ENCODE data around the gene ARFRP1.

The ARFRP1 gene

DNA sequence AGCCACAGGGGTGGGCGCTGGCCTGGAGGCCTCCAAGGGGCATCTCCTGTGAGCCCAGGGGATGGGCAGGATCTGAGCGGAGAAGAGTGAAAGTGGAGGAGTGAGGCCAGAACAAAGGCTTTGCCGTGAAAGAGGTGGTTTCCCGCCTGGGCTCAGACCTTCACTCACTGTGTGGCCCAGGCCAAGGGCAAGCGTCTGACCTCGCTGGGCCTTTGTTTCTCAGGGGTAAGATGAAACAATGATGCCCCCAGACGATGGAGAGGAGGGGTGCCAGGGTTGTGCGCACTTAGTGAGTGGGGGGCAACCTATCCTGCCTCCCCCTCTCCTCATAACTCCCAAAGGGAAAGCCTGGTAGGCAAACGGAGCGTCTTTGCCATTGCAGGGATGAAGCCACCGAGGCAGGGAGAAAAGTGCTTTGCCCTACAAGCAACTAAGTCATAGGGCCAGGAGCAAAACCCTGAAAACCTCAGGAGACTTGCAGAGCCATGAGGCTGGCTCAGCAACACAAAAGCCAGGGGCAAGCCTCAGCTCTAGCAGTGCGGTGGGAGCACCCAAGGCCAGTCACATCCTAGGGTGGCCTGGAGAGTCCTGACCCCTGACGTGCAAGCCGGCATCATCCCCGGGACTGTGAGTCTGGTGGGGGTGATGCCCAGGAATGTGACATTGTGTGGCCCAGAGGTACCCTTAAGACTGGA, 53.7 kb downstream of the ARFRP1 start:
- Histone ChIP-seq H3K4me3 (ENCODE audit: low read depth, low read length, poor library complexity, severe bottlenecking) (peak overlapping the region; percentile 66), H3K27me3 (ENCODE audit: insufficient read depth, low read length) (peaks cover 6% of the 10 kb centered on the region; the same call in 1 of the 2 replicates), H3F3A (ENCODE audit: insufficient read depth, low read length) (no peaks in the 10 kb centered on the region), H3K4me2 (ENCODE audit: low read length) (peak overlapping the region; percentile 89), H3K79me2 (ENCODE audit: insufficient read depth, low read length) (no peaks in the 10 kb centered on the region), H3K9me2 (ENCODE audit: low read depth, low read length) (no peaks in the 10 kb centered on the region), H3K4me1 (ENCODE audit: insufficient read depth, low read length, severe bottlenecking) (peaks cover 33% of the 10 kb centered on the region), H2AFZ (ENCODE audit: low read length) (no peak overlapping the region), H3K9me3 (ENCODE audit: low read length) (no peaks in the 10 kb centered on the region), H4K20me1 (ENCODE audit: insufficient read depth, low read length) (no peaks in the 10 kb centered on the region), H3K36me3 (ENCODE audit: insufficient read depth, low read length) (no peaks in the 10 kb centered on the region), H3K27ac (ENCODE audit: low read depth, low read length, poor library complexity, severe bottlenecking) (no peak overlapping the region), H3K9ac (ENCODE audit: low read length) (peak overlapping the region; percentile 50; the same call in 1 of the 2 replicates)
- TF ChIP-seq CTCF (IDR thresholded peaks at IDR 0.05; ENCODE audit: low read length) (no peak), EZH2 (IDR thresholded peaks at IDR 0.05; ENCODE audit: borderline replicate concordance, low read length) (no peak)

DNA sequence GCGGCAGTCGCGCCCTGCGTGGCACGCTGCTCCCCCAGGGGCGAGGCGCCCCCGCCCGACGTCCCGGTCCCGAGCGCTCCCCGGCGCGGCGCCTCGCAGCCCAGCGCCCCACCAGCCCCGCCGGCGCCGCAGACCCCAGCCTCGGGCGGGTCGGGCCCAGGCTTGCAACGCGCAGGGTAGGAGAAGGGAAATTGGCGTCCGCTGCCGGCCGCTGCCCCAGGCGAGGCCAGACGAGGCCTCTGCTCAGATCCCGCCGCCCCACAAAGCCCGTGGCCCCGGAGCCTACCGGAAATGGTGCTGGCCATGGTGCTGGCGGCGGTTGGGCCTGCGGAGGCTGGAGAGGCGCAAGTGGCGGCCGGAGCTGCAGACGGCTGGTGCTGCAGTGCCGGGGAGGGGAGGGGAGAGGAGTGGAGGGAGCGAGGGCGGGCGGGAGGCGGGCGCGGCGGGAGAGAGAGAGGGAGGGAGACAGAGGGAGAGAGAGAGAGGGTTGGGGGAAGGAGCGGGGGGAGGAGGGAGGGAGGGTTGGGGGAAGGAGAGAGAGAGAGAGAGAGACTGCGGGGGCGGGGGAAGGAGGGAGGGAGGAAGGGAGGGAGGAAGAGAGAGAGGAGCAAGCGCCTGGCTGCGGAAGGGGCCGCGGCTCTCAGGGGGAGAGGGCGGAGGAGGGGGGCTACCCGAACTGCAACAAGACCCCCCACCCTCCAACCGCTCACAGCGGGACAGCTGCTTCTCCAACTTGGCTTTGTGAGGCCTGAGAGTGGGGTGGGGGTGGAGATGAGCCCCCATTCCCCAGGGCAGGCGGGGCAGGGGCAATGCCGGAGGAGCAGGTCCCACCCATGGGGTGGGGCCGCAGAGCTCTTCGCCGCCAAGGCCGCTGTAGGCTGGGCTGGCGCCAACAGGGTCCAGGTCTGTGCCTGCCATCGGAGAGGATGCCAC, 54.5 kb downstream of the ARFRP1 start, which contains the start of gene STMN3:
TSS of gene STMN3 (minus strand) at position 384 of the 933 bp plus-strand sequence. CDS start at position 305, 79 bp downstream.
- H3F3A ChIP-seq (ENCODE audit: insufficient read depth, low read length), result no peaks in the 10 kb centered on the region
- no peaks in the 10 kb centered on the region for H3K79me2 ChIP-seq (ENCODE audit: insufficient read depth, low read length)
- H3K9me3 ChIP-seq (ENCODE audit: low read length), result no peaks in the 10 kb centered on the region
- no peak within 1 kb of the TSS for H3K27ac ChIP-seq (ENCODE audit: low read depth, low read length, poor library complexity, severe bottlenecking)
- H3K4me2 ChIP-seq (ENCODE audit: low read length), result peak within 1 kb of the TSS; percentile 89
- H3K9me2 ChIP-seq (ENCODE audit: low read depth, low read length), result no peaks in the 10 kb centered on the region
- peak within 1 kb of the TSS; percentile 66 for H3K4me3 ChIP-seq (ENCODE audit: low read depth, low read length, poor library complexity, severe bottlenecking)
- TF ChIP-seq EZH2 (IDR thresholded peaks at IDR 0.05; ENCODE audit: borderline replicate concordance, low read length) (no peak), CTCF (IDR thresholded peaks at IDR 0.05; ENCODE audit: low read length) (no peak)
- H4K20me1 ChIP-seq (ENCODE audit: insufficient read depth, low read length), result no peaks in the 10 kb centered on the region
- no peaks in the 10 kb centered on the region for H3K36me3 ChIP-seq (ENCODE audit: insufficient read depth, low read length)
- peaks cover 6% of the 10 kb centered on the region; the same call in 1 of the 2 replicates for H3K27me3 ChIP-seq (ENCODE audit: insufficient read depth, low read length)
- no peak within 1 kb of the TSS for H2AFZ ChIP-seq (ENCODE audit: low read length)
- peaks cover 29% of the 10 kb centered on the region for H3K4me1 ChIP-seq (ENCODE audit: insufficient read depth, low read length, severe bottlenecking)
- H3K9ac ChIP-seq (ENCODE audit: low read length), result peak within 1 kb of the TSS; percentile 50; the same call in 1 of the 2 replicates

- Histone ChIP-seq H3K27ac (ENCODE audit: low read depth, low read length, poor library complexity, severe bottlenecking) (no peak overlapping the region), H3K4me2 (ENCODE audit: low read length) (peak overlapping the region; percentile 89)
- no peak for TF ChIP-seq CTCF (IDR thresholded peaks at IDR 0.05; ENCODE audit: low read length)
Measured at GRCh38 chr20:63652192-63652980, 55.4 kb downstream of the ARFRP1 start.

More at GRCh38 chr20:63652192-63652980, 55.4 kb downstream of the ARFRP1 start:
- Histone ChIP-seq H3K36me3 (ENCODE audit: insufficient read depth, low read length) (no peaks in the 10 kb centered on the region), H3K27me3 (ENCODE audit: insufficient read depth, low read length) (peaks cover 6% of the 10 kb centered on the region; the same call in 1 of the 2 replicates), H2AFZ (ENCODE audit: low read length) (no peak overlapping the region), H3K9me3 (ENCODE audit: low read length) (no peaks in the 10 kb centered on the region), H3K4me1 (ENCODE audit: insufficient read depth, low read length, severe bottlenecking) (peaks cover 22% of the 10 kb centered on the region), H4K20me1 (ENCODE audit: insufficient read depth, low read length) (no peaks in the 10 kb centered on the region), H3F3A (ENCODE audit: insufficient read depth, low read length) (no peaks in the 10 kb centered on the region), H3K9ac (ENCODE audit: low read length) (no peak overlapping the region), H3K4me3 (ENCODE audit: low read depth, low read length, poor library complexity, severe bottlenecking) (peak overlapping the region; percentile 66), H3K9me2 (ENCODE audit: low read depth, low read length) (no peaks in the 10 kb centered on the region), H3K79me2 (ENCODE audit: insufficient read depth, low read length) (no peaks in the 10 kb centered on the region)
